IMR-90 (cell line): Measurements from ENCODE around the gene COL6A6. TPM values are rescaled to one million over a fixed set of nuclear protein-coding genes. Genes with fewer than 3 reads are reported as not detected.

Experiments used
- ATAC-seq: fragments of 200-7000 bp; cut with Tn5 transposase; 2 replicates; pipeline ENCODE4 v1.9.1; 2020; ENCODE audit warnings: low read depth, mild to moderate bottlenecking, moderate library complexity
- BruUV-seq: library from RNA; stranded (reverse); fragments of 400-500 nt; replicated peaks from 2 replicates; lab custom pipeline; 2021; lab: Mats Ljungman, UMichigan
- CTCF ChIA-PET: fragments of 300-600 bp; formaldehyde crosslinking; extraction: SDS; loops from one replicate; lab custom pipeline; 2021; ENCODE audit warnings: antibody characterized with exemption; lab: Yijun Ruan, JAX
- POLR2A ChIA-PET: fragments of 300-600 bp; sonication (Branson Sonifier 250); formaldehyde crosslinking; loops from one replicate; lab custom pipeline; 2022; ENCODE audit warnings: antibody characterized with exemption; ENCODE audit not compliant: unreplicated experiment; lab: Charles Lee
- DNase-seq: peaks from one replicate; pipeline ENCODE4 v3.0.0; 2013
- H2AFZ ChIP-seq: replicated peaks from 2 replicates; pipeline ENCODE3; 2013; ENCODE audit warnings: low read length, mild to moderate bottlenecking; ENCODE audit not compliant: poor library complexity
- H2AK5ac ChIP-seq: 2 replicates; pipeline ENCODE4 v1.6.1; 2013; ENCODE audit warnings: low read depth, low read length, inconsistent platforms
- H2AK9ac ChIP-seq: replicated peaks from 2 replicates; pipeline ENCODE3; 2013; ENCODE audit warnings: mild to moderate bottlenecking, low read depth, low read length, moderate library complexity; ENCODE audit not compliant: poor library complexity
- H2BK120ac ChIP-seq: 2 replicates; pipeline ENCODE4 v1.6.1; 2013; ENCODE audit warnings: low read depth, low read length, inconsistent platforms
- H2BK15ac ChIP-seq: 3 replicates; pipeline ENCODE4 v1.6.1; 2013; ENCODE audit warnings: low read depth, low read length, inconsistent platforms
- H2BK20ac ChIP-seq: 2 replicates; pipeline ENCODE4 v1.6.1; 2013; ENCODE audit warnings: low read depth, mild to moderate bottlenecking, inconsistent platforms, low read length, moderate library complexity
- H2BK5ac ChIP-seq: 2 replicates; pipeline ENCODE4 v1.6.1; 2013; ENCODE audit warnings: mild to moderate bottlenecking, low read depth, low read length, inconsistent platforms; ENCODE audit not compliant: poor library complexity, severe bottlenecking
- H3K14ac ChIP-seq: replicated peaks from 2 replicates; pipeline ENCODE4 v1.6.1; 2013; ENCODE audit warnings: low read depth, low read length, inconsistent platforms
- H3K18ac ChIP-seq: 2 replicates; pipeline ENCODE4 v1.6.1; 2013; ENCODE audit warnings: low read depth, low read length, control low read depth
- H3K23ac ChIP-seq: 2 replicates; pipeline ENCODE4 v1.6.1; 2013; ENCODE audit warnings: low read depth, low read length, inconsistent platforms
- H3K27ac ChIP-seq: 2 replicates; pipeline ENCODE4 v1.5.1; 2013; ENCODE audit warnings: mild to moderate bottlenecking, control low read depth, low read length; ENCODE audit not compliant: insufficient read depth
- H3K27me3 ChIP-seq: 2 replicates; pipeline ENCODE4 v1.6.1; 2013; ENCODE audit warnings: low read length; ENCODE audit not compliant: control insufficient read depth, insufficient read depth
- H3K36me3 ChIP-seq: 2 replicates; pipeline ENCODE4 v1.6.1; 2013; ENCODE audit warnings: low read length, mixed read lengths; ENCODE audit not compliant: control insufficient read depth, insufficient read depth
- H3K4ac ChIP-seq: 2 replicates; pipeline ENCODE4 v1.6.1; 2013; ENCODE audit warnings: low read depth, low read length, inconsistent platforms
- H3K4me1 ChIP-seq: 2 replicates; pipeline ENCODE4 v1.6.1; 2013; ENCODE audit warnings: low read length, mixed read lengths; ENCODE audit not compliant: control insufficient read depth, insufficient read depth
- H3K4me2 ChIP-seq: 2 replicates; pipeline ENCODE4 v1.6.1; 2013; ENCODE audit warnings: low read depth, mild to moderate bottlenecking, control low read depth, low read length, moderate library complexity
- H3K4me3 ChIP-seq: 2 replicates; pipeline ENCODE4 v1.5.1; 2013; ENCODE audit warnings: low read depth, mild to moderate bottlenecking, control low read depth, low read length, moderate library complexity; ENCODE audit not compliant: insufficient read depth
- H3K56ac ChIP-seq: 2 replicates; pipeline ENCODE4 v1.6.1; 2013; ENCODE audit warnings: low read length, inconsistent platforms; ENCODE audit not compliant: insufficient read depth; ENCODE audit errors: extremely low read depth
- H3K79me1 ChIP-seq, 2 experiments: 2 replicates each; pipeline ENCODE4 v1.6.1; 2013; ENCODE audit warnings: low read length in 2 of 2, inconsistent platforms in 1 of 2, low read depth in 1 of 2
- H3K9ac ChIP-seq: 2 replicates; pipeline ENCODE4 v1.6.1; 2013; ENCODE audit warnings: low read depth, low read length, control low read depth
- H3K9me1 ChIP-seq: 2 replicates; pipeline ENCODE4 v1.6.1; 2013; ENCODE audit warnings: low read length, inconsistent platforms; ENCODE audit not compliant: insufficient read depth
- H3K9me3 ChIP-seq: 2 replicates; pipeline ENCODE4 v1.6.1; 2013; ENCODE audit warnings: low read length; ENCODE audit not compliant: control insufficient read depth, insufficient read depth
- H4K20me1 ChIP-seq: 2 replicates; pipeline ENCODE4 v1.6.1; 2013; ENCODE audit warnings: low read length, inconsistent platforms; ENCODE audit not compliant: insufficient read depth
- H4K5ac ChIP-seq: 2 replicates; pipeline ENCODE4 v1.6.1; 2013; ENCODE audit warnings: mild to moderate bottlenecking, low read depth, low read length, control low read depth
- H4K8ac ChIP-seq, 2 experiments: 2 replicates each; pipeline ENCODE4 v1.6.1; 2013; ENCODE audit warnings: low read depth in 2 of 2, low read length in 2 of 2, control low read depth in 1 of 2, inconsistent platforms in 1 of 2
- H4K91ac ChIP-seq: 2 replicates; pipeline ENCODE4 v1.6.1; 2013; ENCODE audit warnings: low read depth, low read length, inconsistent platforms; ENCODE audit not compliant: insufficient read depth
- FOS ChIP-seq: fragments of 150-350 bp; IDR thresholded peaks from 2 replicates; pipeline ENCODE4 v1.6.1; 2016; ENCODE audit warnings: low read depth, low read length
- NFE2L2 ChIP-seq: fragments of 150-350 bp; IDR thresholded peaks from 2 replicates; pipeline ENCODE4 v1.6.1; 2016; ENCODE audit warnings: low read depth, mild to moderate bottlenecking, low read length
- POLR2A ChIP-seq: IDR thresholded peaks from 2 replicates; pipeline ENCODE4 v1.6.1; 2012; ENCODE audit warnings: mild to moderate bottlenecking, low read depth, low read length
- RFX5 ChIP-seq: IDR thresholded peaks from 2 replicates; pipeline ENCODE4 v1.8.0; 2012; ENCODE audit warnings: low read depth, mild to moderate bottlenecking, low read length, moderate library complexity
- WGBS, 2 experiments: methylation state at CpG; one replicate each; pipeline versions ENCODE4 v1.1.5 to v1.1.7; 2013; ENCODE audit warnings: missing lambda C conversion rate in 2 of 2; ENCODE audit not compliant: insufficient read length in 1 of 2; ENCODE audit errors: extremely low coverage in 2 of 2; 5-methylcytosine and 5-hydroxymethylcytosine counted together
- dilution Hi-C: fragments of 300-500 bp; cut with HindIII; formaldehyde crosslinking; loops from one replicate; pipeline ENCODE4 v1.14.3; 2018; ENCODE audit warnings: low sequenced_read_pairs; ENCODE audit not compliant: unreplicated experiment
- in situ Hi-C: fragments of 300-500 bp; cut with MboI; formaldehyde crosslinking; loops from 3 replicates; pipeline ENCODE4 v1.14.3; 2019; ENCODE audit warnings: low sequenced_read_pairs, inconsistent platforms, mixed read lengths
- intact Hi-C: fragments of 100-400 bp; cut with micrococcal nuclease; formaldehyde crosslinking; loops from 2 replicates; pipeline ENCODE4 v1.10.0; 2022
- polyA plus RNA-seq, 3 experiments: library from polyadenylated mRNA; depleted of rRNA; stranded (reverse); fragments of >200 nt; gene quantifications; 2 replicates each; pipeline ENCODE4 v1.2.3, GENCODE V29; 2012; ENCODE audit warnings: low replicate concordance in 1 of 3
- total RNA-seq: library from RNA; depleted of rRNA; stranded (reverse); fragments of >200 nt; gene quantifications from 2 replicates; pipeline ENCODE4 v1.2.3, GENCODE V29; 2012
- TF ChIP-seq, protein P1 (sequence below): conservative IDR thresholded peaks from 2 replicates; pipeline ENCODE4 v1.5.1; 2012; ENCODE audit warnings: mild to moderate bottlenecking, low read depth, low read length, improper control_type of control experiment

COL6A6 gene
- total and polyA plus RNA-seq, 2 of the 4 experiments (the other 2 are of a cell fraction), result not detected

DNA sequence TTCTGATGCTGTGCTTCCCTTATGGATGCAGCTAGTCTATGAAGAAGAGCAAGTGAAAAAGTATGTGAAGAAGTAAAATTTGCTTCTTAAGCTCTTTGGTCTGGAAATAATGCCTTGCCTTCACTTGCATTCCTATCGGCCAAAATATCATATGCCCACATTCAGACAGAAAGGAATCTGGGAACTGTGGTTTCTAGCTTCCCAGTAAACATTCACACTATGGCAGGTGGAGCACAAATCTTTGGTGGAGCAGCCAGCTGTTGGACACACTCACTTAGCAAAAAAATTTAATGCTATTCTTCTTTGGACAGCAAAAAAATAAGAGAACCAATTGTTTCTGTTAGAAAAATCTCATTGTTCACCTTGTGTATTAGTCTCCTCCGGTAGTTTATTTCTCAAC lies 12.3 kb upstream of the COL6A6 start:
- Histone ChIP-seq H4K91ac (no peak overlapping the region), H3K4me3 (no peak overlapping the region), H3K9ac (no peak overlapping the region), H3K27me3 (no peaks in the 10 kb centered on the region; the same call in 1 of the 2 replicates), H2AK5ac (no peak overlapping the region), H3K14ac (no peak overlapping the region), H2BK20ac (no peak overlapping the region), H3K4ac (no peak overlapping the region), H4K8ac (no peak overlapping the region), H3K79me1 (no peaks in the 10 kb centered on the region), H4K5ac (no peak overlapping the region), H3K23ac (no peak overlapping the region), H2BK15ac (no peak overlapping the region), H3K9me1 (no peaks in the 10 kb centered on the region), H2BK5ac (no peak overlapping the region), H3K4me1 (no peaks in the 10 kb centered on the region), H2AFZ (no peak overlapping the region), H3K9me3 (no peaks in the 10 kb centered on the region), H3K18ac (no peak overlapping the region), H3K36me3 (no peaks in the 10 kb centered on the region), H3K56ac (no peak overlapping the region), H3K4me2 (no peak overlapping the region), H2AK9ac (no peak overlapping the region), H2BK120ac (no peak overlapping the region), H3K27ac (no peak overlapping the region), H4K20me1 (no peaks in the 10 kb centered on the region)
- dilution Hi-C loops, result no loop called here
- ChIA-PET CTCF (no interaction called here), POLR2A (no interaction called here)
- no CpG with 5 or more reads among the region's 2 CpGs for WGBS, 2 experiments
- intact Hi-C loops, result no loop called here
- TF ChIP-seq RFX5 (no peak), FOS (no peak), POLR2A (no peak), NFE2L2 (no peak)
- TF ChIP-seq, protein P1, sequence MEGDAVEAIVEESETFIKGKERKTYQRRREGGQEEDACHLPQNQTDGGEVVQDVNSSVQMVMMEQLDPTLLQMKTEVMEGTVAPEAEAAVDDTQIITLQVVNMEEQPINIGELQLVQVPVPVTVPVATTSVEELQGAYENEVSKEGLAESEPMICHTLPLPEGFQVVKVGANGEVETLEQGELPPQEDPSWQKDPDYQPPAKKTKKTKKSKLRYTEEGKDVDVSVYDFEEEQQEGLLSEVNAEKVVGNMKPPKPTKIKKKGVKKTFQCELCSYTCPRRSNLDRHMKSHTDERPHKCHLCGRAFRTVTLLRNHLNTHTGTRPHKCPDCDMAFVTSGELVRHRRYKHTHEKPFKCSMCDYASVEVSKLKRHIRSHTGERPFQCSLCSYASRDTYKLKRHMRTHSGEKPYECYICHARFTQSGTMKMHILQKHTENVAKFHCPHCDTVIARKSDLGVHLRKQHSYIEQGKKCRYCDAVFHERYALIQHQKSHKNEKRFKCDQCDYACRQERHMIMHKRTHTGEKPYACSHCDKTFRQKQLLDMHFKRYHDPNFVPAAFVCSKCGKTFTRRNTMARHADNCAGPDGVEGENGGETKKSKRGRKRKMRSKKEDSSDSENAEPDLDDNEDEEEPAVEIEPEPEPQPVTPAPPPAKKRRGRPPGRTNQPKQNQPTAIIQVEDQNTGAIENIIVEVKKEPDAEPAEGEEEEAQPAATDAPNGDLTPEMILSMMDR, result no peak
- in situ Hi-C loops, result no loop called here
- ATAC-seq (no peak), DNase-seq (no peak)
- BruUV-seq, result no TSS peak
